ENCODE data around the gene CDC23.

GRCh38 chr5:138138949-138139780 is 74.0 kb downstream of the CDC23 start, which contains the start of gene NME5:
- no peak for TF ChIP-seq CTCF (IDR thresholded peaks at IDR 0.05)
- TF ChIP-seq POLR2A (IDR thresholded peaks at IDR 0.05): no peak
- peak; percentile 61 for TF ChIP-seq POLR2AphosphoS5 (IDR thresholded peaks at IDR 0.05)
